ENCODE measurements around the gene PDCD10.

DNA sequence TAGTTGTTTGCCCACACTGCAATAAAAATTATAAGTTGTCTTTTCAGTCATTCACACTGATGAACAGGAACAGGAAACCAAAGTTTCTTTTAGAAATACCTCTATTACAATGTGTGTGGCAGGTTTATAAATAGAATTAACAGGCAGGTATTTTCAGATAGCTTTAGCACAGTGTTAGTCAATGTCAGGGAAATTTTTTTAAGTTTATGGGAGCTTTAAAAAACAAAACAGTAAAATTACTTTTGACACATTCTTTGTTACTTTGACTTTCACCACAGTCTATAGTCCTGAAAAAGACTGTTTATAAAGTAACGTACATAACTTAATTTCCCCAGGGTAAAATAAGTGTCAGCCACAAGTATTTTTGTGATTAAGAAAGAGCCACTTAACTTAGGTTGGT lies 38.9 kb upstream of the PDCD10 start:
- TF ChIP-seq EZH2 (IDR thresholded peaks at IDR 0.05; ENCODE audit: borderline replicate concordance): no peak
- TF ChIP-seq, protein P1, sequence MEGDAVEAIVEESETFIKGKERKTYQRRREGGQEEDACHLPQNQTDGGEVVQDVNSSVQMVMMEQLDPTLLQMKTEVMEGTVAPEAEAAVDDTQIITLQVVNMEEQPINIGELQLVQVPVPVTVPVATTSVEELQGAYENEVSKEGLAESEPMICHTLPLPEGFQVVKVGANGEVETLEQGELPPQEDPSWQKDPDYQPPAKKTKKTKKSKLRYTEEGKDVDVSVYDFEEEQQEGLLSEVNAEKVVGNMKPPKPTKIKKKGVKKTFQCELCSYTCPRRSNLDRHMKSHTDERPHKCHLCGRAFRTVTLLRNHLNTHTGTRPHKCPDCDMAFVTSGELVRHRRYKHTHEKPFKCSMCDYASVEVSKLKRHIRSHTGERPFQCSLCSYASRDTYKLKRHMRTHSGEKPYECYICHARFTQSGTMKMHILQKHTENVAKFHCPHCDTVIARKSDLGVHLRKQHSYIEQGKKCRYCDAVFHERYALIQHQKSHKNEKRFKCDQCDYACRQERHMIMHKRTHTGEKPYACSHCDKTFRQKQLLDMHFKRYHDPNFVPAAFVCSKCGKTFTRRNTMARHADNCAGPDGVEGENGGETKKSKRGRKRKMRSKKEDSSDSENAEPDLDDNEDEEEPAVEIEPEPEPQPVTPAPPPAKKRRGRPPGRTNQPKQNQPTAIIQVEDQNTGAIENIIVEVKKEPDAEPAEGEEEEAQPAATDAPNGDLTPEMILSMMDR (IDR thresholded peaks at IDR 0.05; ENCODE audit: poor library complexity): no peak
